Naive thymus-derived CD4-positive, alpha-beta T cell (primary cell): ENCODE measurements around the gene PCDHGB3. TPM values are rescaled to one million over a fixed set of nuclear protein-coding genes. Genes with fewer than 3 reads are reported as not detected.
"Not testable (repeated sequence)": the region's sequence is repeated elsewhere in the genome, so short reads cannot be mapped to it uniquely, and the experiment has no call there.

ENCODE experiments used
- ATAC-seq: fragments of 150-1000 bp; cut with Tn5 transposase; 2 replicates; pipeline ENCODE4 v1.10.0; 2021; ENCODE audit warnings: mild to moderate bottlenecking, moderate library complexity
- CTCF ChIA-PET: fragments of 350-600 bp; sonication (Branson Sonifier 250); formaldehyde crosslinking; loops from one replicate; lab custom pipeline; 2021; ENCODE audit warnings: antibody characterized with exemption; lab: Charles Lee
- POLR2A ChIA-PET: fragments of 350-600 bp; sonication (Branson Sonifier 250); formaldehyde crosslinking; loops from one replicate; lab custom pipeline; 2021; ENCODE audit warnings: antibody characterized with exemption, inconsistent platforms; lab: Charles Lee
- DNase-seq, 9 donors: peaks; one replicate each; pipeline versions ENCODE4 v3.0.0 to v3.0.0-alpha.2; 2020 to 2022; ENCODE audit warnings: mixed read lengths in 1 of 9
- H3K27ac ChIP-seq: one replicate; pipeline ENCODE4 v1.7.0; 2013; ENCODE audit warnings: mild to moderate bottlenecking, low read depth, low read length, moderate library complexity
- H3K27me3 ChIP-seq, 2 donors: one replicate each; pipeline ENCODE4 v1.7.0; 2013; ENCODE audit warnings: low read length in 2 of 2, mild to moderate bottlenecking in 2 of 2, moderate library complexity in 2 of 2; ENCODE audit not compliant: control insufficient read depth in 2 of 2, insufficient read depth in 2 of 2
- H3K36me3 ChIP-seq, 3 experiments: 1 replicate in 2 of 3; 2 replicates in 1 of 3; pipeline ENCODE4 v1.7.0; 2013; ENCODE audit warnings: low read length in 3 of 3, mild to moderate bottlenecking in 3 of 3, moderate library complexity in 1 of 3; ENCODE audit not compliant: insufficient read depth in 3 of 3, control insufficient read depth in 2 of 3
- H3K4me1 ChIP-seq, 2 donors: one replicate each; pipeline ENCODE4 v1.7.0; 2013; ENCODE audit warnings: low read length in 2 of 2, mild to moderate bottlenecking in 2 of 2, moderate library complexity in 1 of 2; ENCODE audit not compliant: control insufficient read depth in 2 of 2, insufficient read depth in 2 of 2
- H3K4me3 ChIP-seq: 2 replicates; pipeline ENCODE4 v1.7.0; 2013; ENCODE audit warnings: mild to moderate bottlenecking, low read length
- H3K9me3 ChIP-seq, 3 experiments: 1 replicate in 2 of 3; 2 replicates in 1 of 3; pipeline ENCODE4 v1.7.0; 2013; ENCODE audit warnings: low read length in 3 of 3; ENCODE audit not compliant: control insufficient read depth in 2 of 3
- H3K27ac Mint-ChIP-seq, 9 donors: one replicate each; pipeline ENCODE4 v1.8.0; 2020 to 2022; ENCODE audit warnings: mixed read lengths in 9 of 9, mild to moderate bottlenecking in 8 of 9, moderate library complexity in 5 of 9, inconsistent platforms in 2 of 9
- H3K27me3 Mint-ChIP-seq, 5 donors: one replicate each; pipeline ENCODE4 v1.8.0; 2021 to 2022; ENCODE audit warnings: mixed read lengths in 5 of 5, mild to moderate bottlenecking in 1 of 5
- H3K36me3 Mint-ChIP-seq, 5 donors: one replicate each; pipeline ENCODE4 v1.8.0; 2020 to 2022; ENCODE audit warnings: mixed read lengths in 5 of 5, mild to moderate bottlenecking in 3 of 5, inconsistent platforms in 1 of 5
- H3K4me1 Mint-ChIP-seq, 7 donors: one replicate each; pipeline ENCODE4 v1.8.0; 2020 to 2022; ENCODE audit warnings: mixed read lengths in 7 of 7, mild to moderate bottlenecking in 3 of 7, inconsistent platforms in 1 of 7
- H3K4me3 Mint-ChIP-seq, 10 donors: one replicate each; pipeline ENCODE4 v1.8.0; 2020 to 2022; ENCODE audit warnings: mild to moderate bottlenecking in 10 of 10, mixed read lengths in 10 of 10, moderate library complexity in 6 of 10, inconsistent platforms in 2 of 10
- H3K9me3 Mint-ChIP-seq, 11 donors: one replicate each; pipeline ENCODE4 v1.8.0; 2020 to 2022; ENCODE audit warnings: mixed read lengths in 11 of 11, mild to moderate bottlenecking in 4 of 11, inconsistent platforms in 1 of 11, moderate library complexity in 1 of 11
- intact Hi-C, 2 donors: fragments of 100-400 bp; cut with micrococcal nuclease; formaldehyde crosslinking; loops; one replicate each; pipeline ENCODE4 v1.15.1; 2023
- polyA plus RNA-seq, 2 donors: library from polyadenylated mRNA; unstranded; fragments of 300-500 nt; fragmentation: Illumina TruSeq; gene quantifications; one replicate each; pipeline ENCODE4 v1.2.3, GENCODE V29; 2021
- total RNA-seq, 6 experiments: library from RNA in 5 of 6; stranded (reverse) in 5 of 6; gene quantifications; 1 replicate in 5 of 6; 2 replicates in 1 of 6; pipeline ENCODE4 v1.2.3 and lab custom pipeline; 2021 to 2026

PCDHGB3 gene
- total and polyA plus RNA-seq, 7 experiments from 2014 or later = 0.13 to 0.59 (median 0.39) TPM; not detected in 1

- ATAC-seq (no peak), DNase-seq (no peak)
- no peak overlapping the region for H3K27ac Mint-ChIP-seq
- Histone ChIP-seq H3K4me3 (no peak overlapping the region), H3K27me3 (peaks cover 3 to 7% of the 10 kb centered on the region in 2 donors), H3K9me3 (peaks cover 0 to 23% (median 0%) of the 10 kb centered on the region in 3 experiments), H3K27ac (no peak overlapping the region), H3K36me3 (no peaks in the 10 kb centered on the region), H3K4me1 (no peaks in the 10 kb centered on the region)
- POLR2A ChIA-PET = no interaction called here
- intact Hi-C loops = no loop called here
- peaks cover 9 to 91% (median 55%) of the 10 kb centered on the region in 11 donors for H3K9me3 Mint-ChIP-seq
- H3K27me3 Mint-ChIP-seq = peaks cover 17 to 89% (median 84%) of the 10 kb centered on the region in 5 donors
- H3K36me3 Mint-ChIP-seq = peaks cover 0 to 45% (median 8%) of the 10 kb centered on the region in 5 donors
- H3K4me1 Mint-ChIP-seq = peaks cover 0 to 3% (median 0%) of the 10 kb centered on the region in 7 donors
- CTCF ChIA-PET = no interaction called here
- H3K4me3 Mint-ChIP-seq = peak overlapping the region in 1 of 10 donors; percentile 34
Observed at GRCh38 chr5:141345327-141345726, 24.7 kb upstream of the PCDHGB3 start.

GRCh38 chr5:141346017-141346416 lies 24.0 kb upstream of the PCDHGB3 start:
- H3K27ac ChIP-seq, intact Hi-C loops: not testable (repeated sequence)

GRCh38 chr5:141349917-141350619 lies 20.0 kb upstream of the PCDHGB3 start, which contains the start of gene PCDHGB1:
PCDHGB1 (plus strand) TSS chr5:141350099; CDS start chr5:141350261, 162 bp downstream.
- Histone ChIP-seq H3K36me3 (no peaks in the 10 kb centered on the region), H3K27ac (no peak within 1 kb of the TSS), H3K9me3 (peaks cover 0 to 36% (median 0%) of the 10 kb centered on the region in 3 experiments), H3K4me1 (no peaks in the 10 kb centered on the region), H3K4me3 (no peak within 1 kb of the TSS), H3K27me3 (peaks cover 3 to 5% of the 10 kb centered on the region in 2 donors)
- Mint-ChIP-seq H3K27me3 (peaks cover 23 to 86% (median 83%) of the 10 kb centered on the region in 5 donors), H3K27ac (peak within 1 kb of the TSS in 1 of 9 donors; percentile 42), H3K9me3 (peaks cover 7 to 90% (median 48%) of the 10 kb centered on the region in 11 donors), H3K4me3 (peak within 1 kb of the TSS in 6 of 10 donors; percentile 2 to 79 (median 59)), H3K4me1 (peaks cover 0 to 3% (median 0%) of the 10 kb centered on the region in 7 donors), H3K36me3 (peaks cover 0 to 41% (median 7%) of the 10 kb centered on the region in 5 donors)
- ATAC-seq (peak; percentile 47), DNase-seq (peak in 2 of 9 donors; percentile 18 to 28)
- intact Hi-C loops = no loop called here
- CTCF ChIA-PET = no interaction called here
- POLR2A ChIA-PET = no interaction called here

More at GRCh38 chr5:141346017-141346416, 24.0 kb upstream of the PCDHGB3 start:
- H3K27me3 ChIP-seq = peaks cover 3 to 12% of the 10 kb centered on the region in 2 donors
- H3K27ac Mint-ChIP-seq, H3K36me3 ChIP-seq, DNase-seq, H3K4me1 ChIP-seq, H3K4me3 ChIP-seq, ATAC-seq, H3K4me3 Mint-ChIP-seq, POLR2A ChIA-PET, H3K4me1 Mint-ChIP-seq, CTCF ChIA-PET: not testable (repeated sequence)
- Mint-ChIP-seq H3K36me3 (peaks cover 0 to 50% (median 7%) of the 10 kb centered on the region in 5 donors), H3K9me3 (peaks cover 8 to 94% (median 58%) of the 10 kb centered on the region in 11 donors), H3K27me3 (peaks cover 18 to 91% (median 87%) of the 10 kb centered on the region in 5 donors)
- peaks cover 0 to 27% (median 0%) of the 10 kb centered on the region in 3 experiments for H3K9me3 ChIP-seq

GRCh38 chr5:141351591-141351990 lies 18.5 kb upstream of the PCDHGB3 start:
- CTCF ChIA-PET = no interaction called here
- Histone ChIP-seq H3K4me1 (no peaks in the 10 kb centered on the region), H3K36me3 (no peaks in the 10 kb centered on the region), H3K27me3 (peaks cover 3 to 5% of the 10 kb centered on the region in 2 donors), H3K27ac (no peak overlapping the region), H3K4me3 (no peak overlapping the region), H3K9me3 (peaks cover 0 to 46% (median 0%) of the 10 kb centered on the region in 3 experiments)
- intact Hi-C loops = no loop called here
- H3K27ac Mint-ChIP-seq = no peak overlapping the region
- H3K9me3 Mint-ChIP-seq = peaks cover 6 to 93% (median 51%) of the 10 kb centered on the region in 11 donors
- DNase-seq (no peak), ATAC-seq (no peak)
- no peak overlapping the region for H3K4me3 Mint-ChIP-seq
- peaks cover 28 to 91% (median 86%) of the 10 kb centered on the region in 5 donors for H3K27me3 Mint-ChIP-seq
- H3K4me1 Mint-ChIP-seq = peaks cover 0 to 3% (median 0%) of the 10 kb centered on the region in 7 donors
- POLR2A ChIA-PET = no interaction called here
- peaks cover 0 to 36% (median 5%) of the 10 kb centered on the region in 5 donors for H3K36me3 Mint-ChIP-seq

GRCh38 chr5:141354900-141355469 lies 15.1 kb upstream of the PCDHGB3 start, which contains the start of gene PCDHGA4:
PCDHGA4 (plus strand) TSS chr5:141355021; CDS start chr5:141355108, 87 bp downstream.
- no peaks in the 10 kb centered on the region for H3K36me3 ChIP-seq
- peaks cover 0 to 5% (median under 1%) of the 10 kb centered on the region in 7 donors for H3K4me1 Mint-ChIP-seq
- H3K4me3 Mint-ChIP-seq = peak within 1 kb of the TSS in 5 of 10 donors; percentile 27 to 55 (median 35)
- no peak within 1 kb of the TSS for H3K4me3 ChIP-seq
- ChIA-PET CTCF (no interaction called here), POLR2A (no interaction called here)
- H3K9me3 Mint-ChIP-seq = peaks cover 8 to 91% (median 48%) of the 10 kb centered on the region in 11 donors
- intact Hi-C loops = loop anchor here in 1 of 2 donors (5.0 kb wide), 1 partner anchor 157 kb away; no protein-coding TSS in a partner anchor
- no peaks in the 10 kb centered on the region for H3K4me1 ChIP-seq
- no peak within 1 kb of the TSS for H3K27ac ChIP-seq
- H3K9me3 ChIP-seq = peaks cover 0 to 52% (median 0%) of the 10 kb centered on the region in 3 experiments
- peaks cover 28 to 90% (median 81%) of the 10 kb centered on the region in 5 donors for H3K27me3 Mint-ChIP-seq
- H3K36me3 Mint-ChIP-seq = peaks cover 0 to 38% (median 6%) of the 10 kb centered on the region in 5 donors
- no peak for DNase-seq
- no peak within 1 kb of the TSS for H3K27ac Mint-ChIP-seq
- no peak for ATAC-seq
- peaks cover 0 to 5% of the 10 kb centered on the region in 2 donors for H3K27me3 ChIP-seq

GRCh38 chr5:141355641-141356040 lies 14.4 kb upstream of the PCDHGB3 start:
- POLR2A ChIA-PET = interaction anchor here (1.2 kb wide), 1 partner anchor 35 kb away, joined by 5 read pairs; the partner anchor contains the start of gene TAF7
- Mint-ChIP-seq H3K4me1 (peaks cover 0 to 5% (median 2%) of the 10 kb centered on the region in 7 donors), H3K4me3 (peak overlapping the region in 1 of 10 donors; percentile 34), H3K27me3 (peaks cover 26 to 90% (median 81%) of the 10 kb centered on the region in 5 donors), H3K9me3 (peaks cover 8 to 91% (median 49%) of the 10 kb centered on the region in 11 donors), H3K36me3 (peaks cover 0 to 33% (median 6%) of the 10 kb centered on the region in 5 donors), H3K27ac (no peak overlapping the region)
- Histone ChIP-seq H3K4me3 (no peak overlapping the region), H3K4me1 (no peaks in the 10 kb centered on the region), H3K27ac (no peak overlapping the region), H3K9me3 (peaks cover 0 to 52% (median 0%) of the 10 kb centered on the region in 3 experiments), H3K27me3 (peaks cover 0 to 6% of the 10 kb centered on the region in 2 donors), H3K36me3 (no peaks in the 10 kb centered on the region)
- no peak for ATAC-seq
- no peak for DNase-seq
- CTCF ChIA-PET = no interaction called here
- intact Hi-C loops = loop anchor here in 1 of 2 donors (5.0 kb wide), 1 partner anchor 157 kb away; no protein-coding TSS in a partner anchor
